Fibroblast of lung (primary cell): ENCODE data around the gene TPD52L1. TPM values are rescaled to one million over a fixed set of nuclear protein-coding genes. Genes with fewer than 3 reads are reported as not detected.

Experiments
- DNase-seq, 2 donors: peaks; one replicate each; pipeline versions ENCODE4 v3.0.0 to v3.0.0-alpha.2; 2010; ENCODE audit warnings: low read depth in 2 of 2
- H2AFZ ChIP-seq: 2 replicates; pipeline ENCODE4 v1.5.1; 2012; ENCODE audit warnings: low read length, control low read depth, inconsistent platforms
- H3K27ac ChIP-seq: 2 replicates; pipeline ENCODE4 v1.5.1; 2011; ENCODE audit warnings: low read length, control low read depth; ENCODE audit not compliant: insufficient read depth
- H3K27me3 ChIP-seq: 2 replicates; pipeline ENCODE4 v1.5.1; 2011; ENCODE audit warnings: mild to moderate bottlenecking, low read length; ENCODE audit not compliant: control insufficient read depth, insufficient read depth
- H3K36me3 ChIP-seq: 2 replicates; pipeline ENCODE4 v1.5.1; 2011; ENCODE audit warnings: low read length; ENCODE audit not compliant: control insufficient read depth, insufficient read depth
- H3K4me1 ChIP-seq: 2 replicates; pipeline ENCODE4 v1.5.1; 2011; ENCODE audit warnings: low read length; ENCODE audit not compliant: control insufficient read depth, insufficient read depth; ENCODE audit errors: extremely low read depth
- H3K4me2 ChIP-seq: 2 replicates; pipeline ENCODE4 v1.5.1; 2011; ENCODE audit warnings: low read length, control low read depth; ENCODE audit not compliant: insufficient read depth; ENCODE audit errors: extremely low read depth
- H3K4me3 ChIP-seq, 4 experiments: fragments of 200-600 bp in 1 of 4; sonication (generic) in 1 of 4; replicated peaks in 1 of 4; 2 replicates each; pipeline ENCODE4 v1.5.1; 2011 to 2016; ENCODE audit warnings: low read length in 4 of 4, low read depth in 3 of 4, mild to moderate bottlenecking in 3 of 4, control low read depth in 2 of 4, inconsistent platforms in 1 of 4, mixed read lengths in 1 of 4; ENCODE audit not compliant: insufficient read depth in 1 of 4; ENCODE audit errors: control extremely low read depth in 1 of 4
- H3K79me2 ChIP-seq: 2 replicates; pipeline ENCODE4 v1.5.1; 2012; ENCODE audit warnings: mild to moderate bottlenecking, low read length, inconsistent platforms; ENCODE audit not compliant: control insufficient read depth, insufficient read depth
- H3K9ac ChIP-seq: 2 replicates; pipeline ENCODE4 v1.5.1; 2011; ENCODE audit warnings: mild to moderate bottlenecking, low read length, control low read depth; ENCODE audit not compliant: insufficient read depth
- H3K9me3 ChIP-seq: 2 replicates; pipeline ENCODE4 v1.5.1; 2012; ENCODE audit warnings: low read depth, low read length; ENCODE audit not compliant: control insufficient read depth, insufficient read depth
- H4K20me1 ChIP-seq: 2 replicates; pipeline ENCODE4 v1.5.1; 2011; ENCODE audit warnings: low read length; ENCODE audit not compliant: control insufficient read depth, insufficient read depth; ENCODE audit errors: extremely low read depth
- CTCF ChIP-seq, 2 donors: IDR thresholded peaks in 1 of 2; conservative IDR thresholded peaks in 1 of 2; 1 replicate in 1 of 2; 2 replicates in 1 of 2; pipeline ENCODE4 v1.5.1; 2011 to 2012; ENCODE audit warnings: low read length in 2 of 2, control low read depth in 1 of 2, inconsistent platforms in 1 of 2, low read depth in 1 of 2, mild to moderate bottlenecking in 1 of 2
- EZH2 ChIP-seq: IDR thresholded peaks from 2 replicates; pipeline ENCODE4 v1.5.1; 2012; ENCODE audit warnings: low read length, control low read depth, mild to moderate bottlenecking; ENCODE audit errors: missing control alignments
- polyA plus RNA-seq, 2 donors: library from polyadenylated mRNA; depleted of rRNA in 1 of 2; stranded (reverse) in 1 of 2; unstranded in 1 of 2; fragments of >200 nt; gene quantifications; 2 replicates each; pipeline ENCODE4 v1.2.1, GENCODE V29; 2011 to 2012; ENCODE audit warnings: missing spikeins in 1 of 2
- total RNA-seq: library from RNA; depleted of rRNA; stranded (reverse); fragments of >200 nt; gene quantifications from 2 replicates; pipeline ENCODE4 v1.2.1, GENCODE V29; 2014

The TPD52L1 gene
- total and polyA plus RNA-seq, 2 donors (not counting 1 experiment from before 2014, with no cell fraction given): 41.0 to 75.9 TPM

- no peaks in the 10 kb centered on the region for H3K36me3 ChIP-seq
- peaks cover 4% of the 10 kb centered on the region for H3K4me1 ChIP-seq
- no peak overlapping the region for H3K4me3 ChIP-seq
- DNase-seq: no peak
- H3K79me2 ChIP-seq: no peaks in the 10 kb centered on the region
- H3K9ac ChIP-seq: no peak overlapping the region
- H4K20me1 ChIP-seq: no peaks in the 10 kb centered on the region
- no peak overlapping the region for H3K4me2 ChIP-seq
- no peaks in the 10 kb centered on the region for H3K27me3 ChIP-seq
- no peak for TF ChIP-seq CTCF (conservative IDR thresholded peaks at IDR 0.05 in 1 of 2, IDR thresholded peaks at IDR 0.05 in 1 of 2; ENCODE audit: low read depth in 1 of 2, low read length in 2 of 2)
- no peak for TF ChIP-seq EZH2
- no peak overlapping the region for H3K27ac ChIP-seq
- no peak overlapping the region for H2AFZ ChIP-seq
- H3K9me3 ChIP-seq: no peaks in the 10 kb centered on the region
Measured at GRCh38 chr6:125107896-125108295, 45.7 kb upstream of the TPD52L1 start.

- no peak overlapping the region for H2AFZ ChIP-seq
- H3K27me3 ChIP-seq: no peaks in the 10 kb centered on the region
- TF ChIP-seq CTCF (conservative IDR thresholded peaks at IDR 0.05 in 1 of 2, IDR thresholded peaks at IDR 0.05 in 1 of 2; ENCODE audit: low read depth in 1 of 2, low read length in 2 of 2) (no peak), EZH2 (no peak)
- H3K9me3 ChIP-seq: no peaks in the 10 kb centered on the region
- H3K27ac ChIP-seq: no peak overlapping the region
- no peaks in the 10 kb centered on the region for H4K20me1 ChIP-seq
- no peaks in the 10 kb centered on the region for H3K36me3 ChIP-seq
- H3K9ac ChIP-seq: no peak overlapping the region
- no peaks in the 10 kb centered on the region for H3K79me2 ChIP-seq
- H3K4me2 ChIP-seq: no peak overlapping the region
- H3K4me3 ChIP-seq: no peak overlapping the region
- no peaks in the 10 kb centered on the region for H3K4me1 ChIP-seq
- DNase-seq: no peak
Measured at GRCh38 chr6:125110056-125110455, 43.5 kb upstream of the TPD52L1 start.

DNA sequence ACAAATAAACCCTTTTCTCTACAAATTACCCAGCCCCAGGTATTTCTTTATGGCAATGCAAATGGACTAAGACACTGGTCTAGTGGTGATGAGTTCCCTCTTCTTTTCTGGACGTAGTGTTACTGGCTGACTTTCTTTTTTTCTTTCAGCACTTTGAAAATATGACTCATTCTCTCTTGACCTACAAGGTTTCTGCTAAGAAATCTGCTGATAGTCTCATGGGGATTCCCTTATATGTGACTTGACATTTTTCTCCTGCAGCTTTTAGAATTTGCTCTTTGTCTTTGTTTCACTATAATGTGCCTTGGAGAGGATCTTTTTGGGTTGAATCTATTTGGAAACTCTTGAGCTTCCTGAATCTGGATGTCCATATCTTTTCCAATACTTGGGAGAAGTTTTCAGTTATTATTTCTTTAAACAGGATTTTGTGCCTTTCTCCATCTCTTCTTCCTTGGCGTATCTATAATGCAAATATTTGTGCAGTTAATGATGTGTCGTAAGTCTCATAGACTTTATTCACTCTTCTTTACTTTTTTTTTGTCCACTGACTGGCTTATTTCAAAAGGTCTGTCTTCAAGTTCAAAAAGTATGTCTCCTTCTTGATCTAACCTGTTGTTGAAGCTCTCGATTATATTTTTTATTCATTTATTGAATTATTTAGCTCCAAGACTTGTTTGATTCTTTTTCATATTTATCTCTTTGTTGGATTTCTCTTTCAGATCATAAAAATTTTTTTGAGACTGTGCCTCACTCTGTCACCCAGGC, 42.2 kb upstream of the TPD52L1 start:
- Histone ChIP-seq H3K9me3 (no peaks in the 10 kb centered on the region), H3K79me2 (no peaks in the 10 kb centered on the region), H3K36me3 (no peaks in the 10 kb centered on the region), H3K4me2 (no peak overlapping the region), H2AFZ (no peak overlapping the region), H3K4me3 (no peak overlapping the region), H3K27ac (no peak overlapping the region), H3K9ac (no peak overlapping the region), H3K4me1 (no peaks in the 10 kb centered on the region), H4K20me1 (no peaks in the 10 kb centered on the region), H3K27me3 (no peaks in the 10 kb centered on the region)
- DNase-seq: no peak
- TF ChIP-seq EZH2 (no peak), CTCF (conservative IDR thresholded peaks at IDR 0.05 in 1 of 2, IDR thresholded peaks at IDR 0.05 in 1 of 2; ENCODE audit: low read depth in 1 of 2, low read length in 2 of 2) (no peak)
